ENCODE measurements around the gene PRDM7. TPM values are rescaled to one million over a fixed set of nuclear protein-coding genes. Genes with fewer than 3 reads are reported as not detected.

The PRDM7 gene
- polyA plus RNA-seq, 3 donors: 0.53 to 0.76 (median 0.53) TPM

Other genes with a start within 250 kb of the PRDM7 start
- gene SPIRE2, start 248.9 kb downstream of the PRDM7 start, polyA plus RNA-seq (ENCODE audit: insufficient read length in 3 of 3): 10 to 100 TPM; 10.4 to 19.5 (median 12.2) TPM
- gene TCF25, start 203.7 kb downstream of the PRDM7 start, polyA plus RNA-seq (ENCODE audit: insufficient read length in 3 of 3): 100 to 1,000 TPM; 131 to 182 (median 148) TPM
- gene MC1R, start 158.5 kb downstream of the PRDM7 start, polyA plus RNA-seq (ENCODE audit: insufficient read length in 3 of 3): 1 to 10 TPM; 2.9 to 6.3 (median 3.5) TPM
- 10 to 100 TPM in 2 of 3 donors, 1 to 10 TPM in 1; 7.7 to 18.7 (median 10.2) TPM for gene TUBB3, start 154.0 kb downstream of the PRDM7 start, polyA plus RNA-seq (ENCODE audit: insufficient read length in 3 of 3)
- 10 to 100 TPM; 32.5 to 52.7 (median 46.0) TPM for gene DEF8, start 128.6 kb downstream of the PRDM7 start, polyA plus RNA-seq (ENCODE audit: insufficient read length in 3 of 3)
- gene DBNDD1, start 57.9 kb downstream of the PRDM7 start, polyA plus RNA-seq (ENCODE audit: insufficient read length in 3 of 3): 10 to 100 TPM in 2 of 3 donors, 1 to 10 TPM in 1; 9.2 to 14.7 (median 13.0) TPM

Measured in renal cortex interstitium (tissue), 3 donors.